MM.1S (cell line): ENCODE data around the gene PLCH1.

Source experiments
- EZH2 ChIP-seq: fragments of 300-600 bp; sonication (generic); optimal IDR thresholded peaks from 2 replicates; pipeline ENCODE3; 2017; ENCODE audit warnings: low read depth, mild to moderate bottlenecking, antibody characterized with exemption, low read length, mixed read lengths
- EZH2phosphoT487 ChIP-seq: fragments of 300-600 bp; sonication (generic); IDR thresholded peaks from 2 replicates; pipeline ENCODE4 v1.6.1; 2018; ENCODE audit warnings: antibody characterized with exemption, low read length
- TF ChIP-seq, protein P1 (sequence below): fragments of 300-600 bp; sonication (generic); IDR thresholded peaks from 2 replicates; pipeline ENCODE4 v1.5.1; 2016; ENCODE audit warnings: antibody characterized with exemption, low read length, mixed read lengths

- TF ChIP-seq, protein P1, sequence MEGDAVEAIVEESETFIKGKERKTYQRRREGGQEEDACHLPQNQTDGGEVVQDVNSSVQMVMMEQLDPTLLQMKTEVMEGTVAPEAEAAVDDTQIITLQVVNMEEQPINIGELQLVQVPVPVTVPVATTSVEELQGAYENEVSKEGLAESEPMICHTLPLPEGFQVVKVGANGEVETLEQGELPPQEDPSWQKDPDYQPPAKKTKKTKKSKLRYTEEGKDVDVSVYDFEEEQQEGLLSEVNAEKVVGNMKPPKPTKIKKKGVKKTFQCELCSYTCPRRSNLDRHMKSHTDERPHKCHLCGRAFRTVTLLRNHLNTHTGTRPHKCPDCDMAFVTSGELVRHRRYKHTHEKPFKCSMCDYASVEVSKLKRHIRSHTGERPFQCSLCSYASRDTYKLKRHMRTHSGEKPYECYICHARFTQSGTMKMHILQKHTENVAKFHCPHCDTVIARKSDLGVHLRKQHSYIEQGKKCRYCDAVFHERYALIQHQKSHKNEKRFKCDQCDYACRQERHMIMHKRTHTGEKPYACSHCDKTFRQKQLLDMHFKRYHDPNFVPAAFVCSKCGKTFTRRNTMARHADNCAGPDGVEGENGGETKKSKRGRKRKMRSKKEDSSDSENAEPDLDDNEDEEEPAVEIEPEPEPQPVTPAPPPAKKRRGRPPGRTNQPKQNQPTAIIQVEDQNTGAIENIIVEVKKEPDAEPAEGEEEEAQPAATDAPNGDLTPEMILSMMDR: no peak
- TF ChIP-seq EZH2 (no peak), EZH2phosphoT487 (no peak)
These were observed 189.3 kb downstream of the PLCH1 start for GRCh38 chr3:155555479-155556060.
